DND-41 (cell line): Measurements from ENCODE around the gene RCBTB2.

Experiments
- EZH2 ChIP-seq: IDR thresholded peaks from 3 replicates; pipeline ENCODE4 v1.6.1; 2012; ENCODE audit warnings: borderline replicate concordance, low read depth, mild to moderate bottlenecking, moderate library complexity, low read length, inconsistent platforms; ENCODE audit not compliant: severe bottlenecking
- TF ChIP-seq, protein P1 (sequence below): IDR thresholded peaks from 2 replicates; pipeline ENCODE4 v1.5.1; 2012; ENCODE audit warnings: borderline replicate concordance, low read length, moderate library complexity, mild to moderate bottlenecking; ENCODE audit not compliant: poor library complexity, severe bottlenecking; ENCODE audit errors: extremely low read depth

DNA sequence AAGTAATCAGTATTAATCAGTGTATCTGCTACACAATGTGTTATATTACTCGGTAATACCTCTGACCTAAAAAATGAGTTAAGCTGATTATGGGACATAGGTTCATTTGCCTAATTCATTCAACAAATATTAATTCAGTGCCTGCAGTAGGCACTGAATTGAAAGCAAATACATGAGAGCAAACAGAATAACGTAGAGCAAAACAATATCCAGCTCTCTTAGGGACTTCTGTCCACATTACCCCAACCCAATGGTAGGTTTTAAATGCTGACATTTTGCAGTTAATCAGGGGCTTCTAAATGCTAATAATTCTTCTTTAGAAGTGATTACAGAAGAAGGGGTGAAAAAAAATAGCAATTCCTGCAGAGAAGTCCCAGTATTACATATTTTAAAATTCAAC is 4.9 kb downstream of the RCBTB2 start:
- TF ChIP-seq, protein P1, sequence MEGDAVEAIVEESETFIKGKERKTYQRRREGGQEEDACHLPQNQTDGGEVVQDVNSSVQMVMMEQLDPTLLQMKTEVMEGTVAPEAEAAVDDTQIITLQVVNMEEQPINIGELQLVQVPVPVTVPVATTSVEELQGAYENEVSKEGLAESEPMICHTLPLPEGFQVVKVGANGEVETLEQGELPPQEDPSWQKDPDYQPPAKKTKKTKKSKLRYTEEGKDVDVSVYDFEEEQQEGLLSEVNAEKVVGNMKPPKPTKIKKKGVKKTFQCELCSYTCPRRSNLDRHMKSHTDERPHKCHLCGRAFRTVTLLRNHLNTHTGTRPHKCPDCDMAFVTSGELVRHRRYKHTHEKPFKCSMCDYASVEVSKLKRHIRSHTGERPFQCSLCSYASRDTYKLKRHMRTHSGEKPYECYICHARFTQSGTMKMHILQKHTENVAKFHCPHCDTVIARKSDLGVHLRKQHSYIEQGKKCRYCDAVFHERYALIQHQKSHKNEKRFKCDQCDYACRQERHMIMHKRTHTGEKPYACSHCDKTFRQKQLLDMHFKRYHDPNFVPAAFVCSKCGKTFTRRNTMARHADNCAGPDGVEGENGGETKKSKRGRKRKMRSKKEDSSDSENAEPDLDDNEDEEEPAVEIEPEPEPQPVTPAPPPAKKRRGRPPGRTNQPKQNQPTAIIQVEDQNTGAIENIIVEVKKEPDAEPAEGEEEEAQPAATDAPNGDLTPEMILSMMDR = no peak
- TF ChIP-seq EZH2 = no peak
